ENCODE data around the gene C14orf119.
"Not testable (repeated sequence)": the region's sequence is repeated elsewhere in the genome, so short reads cannot be mapped to it uniquely, and the experiment has no call there.

C14orf119 gene

DNA sequence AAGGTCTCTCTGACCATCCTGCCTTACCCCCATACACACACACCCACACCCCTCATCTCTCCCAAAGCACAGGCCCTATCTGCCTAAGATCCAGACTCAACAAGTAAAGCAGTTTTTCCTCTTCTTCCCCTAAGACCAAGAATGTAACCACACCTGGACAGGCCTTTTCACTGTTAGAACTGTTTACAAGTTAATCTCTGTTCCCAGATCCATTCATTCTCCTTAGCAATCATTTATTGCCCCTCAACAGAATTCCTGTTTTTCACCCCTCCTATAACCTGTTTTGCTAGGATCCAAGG, 11.4 kb downstream of the C14orf119 start:
- Histone ChIP-seq H3K9me3 (ENCODE audit: insufficient read depth, low read depth, low read length) (0 out of 2 replicates have a peak, but pooled peaks cover 5% of the 10 kb centered on the region), H3K4me3 (ENCODE audit: low read length) (no peak overlapping the region), H3K27me3 (ENCODE audit: insufficient read depth, low read length) (peaks cover 11% of the 10 kb centered on the region), H3K27ac (ENCODE audit: low read length) (no peak overlapping the region), H3K4me1 (ENCODE audit: insufficient read depth, low read length) (peaks cover 13% of the 10 kb centered on the region; the same call in 1 of the 2 replicates), H3K36me3 (ENCODE audit: insufficient read depth, low read depth, low read length) (no peaks in the 10 kb centered on the region), H3K9ac (ENCODE audit: low read depth, low read length) (no peak overlapping the region)

DNA sequence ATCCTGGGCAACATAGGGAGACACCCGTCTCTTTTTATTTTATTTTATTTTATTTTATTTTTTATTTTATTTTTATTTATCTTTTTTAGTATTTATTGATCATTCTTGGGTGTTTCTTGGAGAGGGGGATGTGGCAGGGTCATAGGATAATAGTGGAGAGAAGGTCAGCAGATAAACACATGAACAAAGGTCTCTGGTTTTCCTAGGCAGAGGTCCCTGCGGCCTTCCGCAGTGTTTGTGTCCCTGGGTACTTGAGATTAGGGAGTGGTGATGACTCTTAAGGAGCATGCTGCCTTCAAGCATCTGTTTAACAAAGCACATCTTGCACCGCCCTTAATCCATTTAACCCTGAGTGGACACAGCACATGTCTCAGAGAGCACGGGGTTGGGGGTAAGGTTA, 12.3 kb downstream of the C14orf119 start:
- Histone ChIP-seq H3K27me3 (ENCODE audit: insufficient read depth, low read length) (peaks cover 19% of the 10 kb centered on the region), H3K4me1 (ENCODE audit: insufficient read depth, low read length) (peaks cover 13% of the 10 kb centered on the region; the same call in 1 of the 2 replicates)
- not testable (repeated sequence) for H3K27ac ChIP-seq (ENCODE audit: low read length); H3K36me3 ChIP-seq (ENCODE audit: insufficient read depth, low read depth, low read length); H3K9me3 ChIP-seq (ENCODE audit: insufficient read depth, low read depth, low read length); H3K4me3 ChIP-seq (ENCODE audit: low read length); H3K9ac ChIP-seq (ENCODE audit: low read depth, low read length)

DNA sequence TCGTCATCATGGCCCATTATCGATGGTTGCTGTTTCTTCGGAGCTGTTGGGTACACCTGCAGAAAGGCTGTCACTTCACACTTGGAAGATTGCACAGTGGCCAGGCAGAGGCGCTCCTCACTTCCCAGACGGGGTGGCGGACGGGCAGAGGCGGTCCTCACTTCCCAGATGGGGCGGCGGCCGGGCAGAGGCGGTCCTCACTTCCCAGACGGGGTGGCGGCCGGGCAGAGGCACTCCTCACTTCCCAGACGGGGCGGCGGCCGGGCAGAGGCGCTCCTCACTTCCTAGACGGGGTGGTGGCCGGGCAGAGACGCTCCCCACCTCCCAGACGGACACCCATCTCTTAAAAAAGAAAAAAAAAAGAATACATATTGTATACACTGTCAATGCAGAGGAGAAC, 12.9 kb downstream of the C14orf119 start:
- H3K4me1 ChIP-seq (ENCODE audit: insufficient read depth, low read length), result peaks cover 13% of the 10 kb centered on the region; the same call in 1 of the 2 replicates
- peaks cover 19% of the 10 kb centered on the region for H3K27me3 ChIP-seq (ENCODE audit: insufficient read depth, low read length)
- not testable (repeated sequence) for H3K4me3 ChIP-seq (ENCODE audit: low read length); H3K9ac ChIP-seq (ENCODE audit: low read depth, low read length); H3K27ac ChIP-seq (ENCODE audit: low read length); H3K36me3 ChIP-seq (ENCODE audit: insufficient read depth, low read depth, low read length); H3K9me3 ChIP-seq (ENCODE audit: insufficient read depth, low read depth, low read length)

DNA sequence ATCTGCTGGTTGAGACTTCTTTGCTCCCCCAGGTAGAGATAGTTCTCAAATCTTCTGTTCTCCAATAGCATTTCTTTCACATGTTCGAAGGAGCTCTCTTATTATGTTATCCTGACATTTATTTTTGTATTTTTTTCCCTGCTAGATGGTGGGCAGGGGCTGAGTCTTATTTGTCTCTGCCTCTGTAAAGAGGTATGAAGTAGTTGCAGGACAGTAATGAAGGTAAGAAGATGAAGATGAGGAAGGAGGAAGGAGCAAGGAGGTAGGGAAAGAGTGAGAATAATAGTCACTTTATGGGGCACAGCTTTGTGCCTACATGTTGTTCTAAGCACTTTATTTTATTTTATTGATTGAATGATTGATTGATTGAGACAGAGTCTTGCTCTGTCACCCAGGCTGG, 14.5 kb downstream of the C14orf119 start:
- peaks cover 16% of the 10 kb centered on the region; the same call in 1 of the 2 replicates for H3K4me1 ChIP-seq (ENCODE audit: insufficient read depth, low read length)
- peaks cover 25% of the 10 kb centered on the region for H3K27me3 ChIP-seq (ENCODE audit: insufficient read depth, low read length)
- no peak overlapping the region for H3K9ac ChIP-seq (ENCODE audit: low read depth, low read length)
- no peak overlapping the region for H3K27ac ChIP-seq (ENCODE audit: low read length)
- 0 out of 2 replicates have a peak, but pooled peaks cover 5% of the 10 kb centered on the region for H3K9me3 ChIP-seq (ENCODE audit: insufficient read depth, low read depth, low read length)
- H3K36me3 ChIP-seq (ENCODE audit: insufficient read depth, low read depth, low read length), result no peaks in the 10 kb centered on the region
- no peak overlapping the region for H3K4me3 ChIP-seq (ENCODE audit: low read length)

DNA sequence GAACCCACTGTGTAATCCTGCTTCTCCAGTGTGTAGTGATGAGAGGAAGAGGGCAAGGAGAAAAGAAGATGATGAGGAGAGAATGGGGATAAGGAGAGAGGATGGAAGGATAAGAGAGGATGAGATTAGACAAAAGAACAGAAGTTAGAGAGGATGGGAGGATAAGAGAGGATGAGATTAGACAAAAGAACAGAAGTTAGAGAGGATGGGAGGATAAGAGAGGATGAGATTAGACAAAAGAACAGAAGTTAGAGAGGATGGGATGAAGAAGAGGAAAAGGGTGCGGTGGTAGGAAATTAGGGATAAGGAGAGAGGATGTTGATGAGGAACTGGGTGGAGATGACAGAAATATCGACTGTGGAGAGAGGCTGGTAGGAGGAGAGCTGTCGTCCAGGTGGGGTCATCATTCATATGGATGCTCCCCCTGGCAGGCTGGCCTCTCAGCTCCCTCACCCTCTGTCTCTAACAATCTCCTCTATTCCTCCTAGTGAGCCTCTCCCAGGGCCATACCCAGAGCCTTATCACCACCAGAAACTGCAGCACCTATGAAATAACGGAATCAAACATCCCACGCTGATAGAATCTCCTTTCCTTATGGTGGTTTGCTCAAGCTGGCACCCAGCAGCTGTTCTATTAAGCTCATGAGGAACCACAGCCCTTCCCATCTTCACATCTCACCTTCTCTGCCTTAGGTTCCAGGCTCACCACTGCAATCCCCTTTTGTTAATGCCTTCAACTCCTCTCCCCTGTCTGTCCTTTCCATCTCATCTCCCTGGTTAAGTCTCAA, 15.5 kb downstream of the C14orf119 start:
- H3K27me3 ChIP-seq (ENCODE audit: insufficient read depth, low read length), result peaks cover 25% of the 10 kb centered on the region
- no peak overlapping the region for H3K4me3 ChIP-seq (ENCODE audit: low read length)
- no peak overlapping the region for H3K9ac ChIP-seq (ENCODE audit: low read depth, low read length)
- no peak overlapping the region for H3K27ac ChIP-seq (ENCODE audit: low read length)
- 0 out of 2 replicates have a peak, but pooled peaks cover 5% of the 10 kb centered on the region for H3K9me3 ChIP-seq (ENCODE audit: insufficient read depth, low read depth, low read length)
- H3K36me3 ChIP-seq (ENCODE audit: insufficient read depth, low read depth, low read length), result no peaks in the 10 kb centered on the region
- peaks cover 14% of the 10 kb centered on the region; the same call in 1 of the 2 replicates for H3K4me1 ChIP-seq (ENCODE audit: insufficient read depth, low read length)

DNA sequence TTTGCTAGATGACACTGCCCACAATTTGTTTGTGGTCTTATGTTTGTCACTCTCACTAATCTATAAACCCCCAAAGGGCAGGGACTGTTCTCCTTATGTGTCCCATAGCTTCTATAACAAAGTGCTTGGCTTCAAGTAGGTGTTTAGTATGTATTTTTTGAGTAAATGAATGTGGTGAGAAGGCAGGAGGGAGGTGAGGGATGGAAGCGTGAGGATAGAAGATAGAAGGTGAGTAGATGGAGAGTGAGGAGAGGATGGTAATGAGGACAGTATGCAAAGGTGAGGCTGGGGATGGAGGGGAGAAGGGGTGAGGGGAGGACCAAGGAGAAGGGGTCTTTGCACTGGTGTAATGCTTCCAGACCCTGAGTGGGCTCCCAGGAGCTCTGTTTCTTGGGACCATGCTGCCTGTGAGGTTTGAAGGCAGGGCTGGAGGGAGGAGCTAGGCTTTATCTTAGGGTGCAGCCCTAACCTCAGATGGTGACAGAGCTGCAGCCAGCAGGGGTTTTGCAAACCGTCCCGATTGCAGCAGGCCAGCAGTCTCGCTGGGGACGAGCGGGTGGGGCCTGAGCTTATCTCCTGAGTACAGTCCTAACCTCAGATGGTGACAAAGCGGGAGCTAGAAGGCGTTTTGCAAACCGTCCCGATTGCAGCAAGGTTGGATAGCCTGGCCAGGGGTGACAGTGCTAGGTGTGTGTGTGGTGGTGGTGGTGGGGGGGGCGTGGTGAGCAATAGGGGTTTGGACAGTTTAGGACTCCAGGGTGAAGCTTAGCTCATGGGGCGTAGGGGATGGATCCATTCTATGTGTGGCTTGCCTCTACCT, 17.3 kb downstream of the C14orf119 start:
- peaks cover 8% of the 10 kb centered on the region; the same call in 1 of the 2 replicates for H3K4me1 ChIP-seq (ENCODE audit: insufficient read depth, low read length)
- no peaks in the 10 kb centered on the region for H3K36me3 ChIP-seq (ENCODE audit: insufficient read depth, low read depth, low read length)
- no peak overlapping the region for H3K4me3 ChIP-seq (ENCODE audit: low read length)
- 0 out of 2 replicates have a peak, but pooled peaks cover 5% of the 10 kb centered on the region for H3K9me3 ChIP-seq (ENCODE audit: insufficient read depth, low read depth, low read length)
- H3K27ac ChIP-seq (ENCODE audit: low read length), result no peak overlapping the region
- H3K27me3 ChIP-seq (ENCODE audit: insufficient read depth, low read length), result peaks cover 25% of the 10 kb centered on the region
- H3K9ac ChIP-seq (ENCODE audit: low read depth, low read length), result no peak overlapping the region

DNA sequence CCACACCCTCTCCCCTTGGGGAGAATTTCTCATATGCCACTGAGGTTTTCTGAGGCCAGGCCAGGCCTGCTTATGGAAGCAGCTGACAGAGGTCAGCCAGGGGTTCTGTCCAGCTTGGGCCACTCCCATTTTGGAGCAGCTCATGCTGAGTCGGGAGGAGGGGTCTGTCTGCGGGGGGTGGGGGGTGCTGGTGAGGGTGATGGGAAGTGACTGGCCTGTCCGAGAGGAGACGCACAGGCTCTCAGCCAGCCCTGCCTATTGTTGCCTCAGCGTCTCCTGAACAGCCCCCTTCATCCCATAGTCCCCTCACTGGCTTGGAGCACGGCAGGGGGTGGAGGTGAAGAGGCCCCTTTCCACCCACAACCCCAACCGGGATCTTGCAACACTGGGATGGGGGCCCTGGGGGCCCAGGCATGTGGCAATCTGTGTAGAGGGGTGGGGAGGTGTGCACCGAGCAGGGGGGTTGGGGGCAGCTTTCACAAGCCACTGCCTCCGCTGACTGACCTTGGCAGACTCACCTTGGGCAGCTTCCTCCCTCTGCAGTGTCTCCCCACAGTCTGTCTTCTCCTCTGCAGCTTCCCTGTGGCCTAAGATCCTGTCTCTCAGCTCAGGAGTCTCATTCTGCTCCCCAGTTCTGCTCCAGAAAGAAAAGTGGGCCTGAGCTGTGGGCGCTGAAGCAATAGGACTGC, 18.3 kb downstream of the C14orf119 start:
- H3K9ac ChIP-seq (ENCODE audit: low read depth, low read length), result no peak overlapping the region
- no peak overlapping the region for H3K4me3 ChIP-seq (ENCODE audit: low read length)
- peaks cover 25% of the 10 kb centered on the region for H3K27me3 ChIP-seq (ENCODE audit: insufficient read depth, low read length)
- H3K4me1 ChIP-seq (ENCODE audit: insufficient read depth, low read length), result peaks cover 8% of the 10 kb centered on the region; the same call in 1 of the 2 replicates
- H3K9me3 ChIP-seq (ENCODE audit: insufficient read depth, low read depth, low read length), result 0 out of 2 replicates have a peak, but pooled peaks cover 4% of the 10 kb centered on the region
- no peaks in the 10 kb centered on the region for H3K36me3 ChIP-seq (ENCODE audit: insufficient read depth, low read depth, low read length)
- no peak overlapping the region for H3K27ac ChIP-seq (ENCODE audit: low read length)

DNA sequence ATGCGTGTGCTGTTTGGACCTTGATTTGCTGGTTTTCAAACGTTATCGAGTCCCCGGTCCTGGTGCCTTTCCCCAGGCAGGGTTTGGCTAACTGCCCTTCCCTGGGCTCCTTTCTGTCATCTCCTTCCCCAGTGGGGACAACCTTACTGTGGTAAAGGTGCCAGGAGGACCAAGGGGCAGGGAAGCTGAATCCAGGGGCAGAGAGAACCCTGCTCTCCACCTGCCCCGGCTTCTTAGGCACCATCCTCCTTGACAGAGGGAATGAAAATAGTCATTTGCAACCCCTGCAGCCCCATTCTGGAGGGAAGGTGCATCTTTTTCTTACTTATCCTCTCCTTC, 18.8 kb downstream of the C14orf119 start:
- H3K4me3 ChIP-seq (ENCODE audit: low read length), result no peak overlapping the region
- no peak overlapping the region for H3K9ac ChIP-seq (ENCODE audit: low read depth, low read length)
- no peaks in the 10 kb centered on the region for H3K9me3 ChIP-seq (ENCODE audit: insufficient read depth, low read depth, low read length)
- no peaks in the 10 kb centered on the region for H3K36me3 ChIP-seq (ENCODE audit: insufficient read depth, low read depth, low read length)
- H3K27me3 ChIP-seq (ENCODE audit: insufficient read depth, low read length), result peaks cover 25% of the 10 kb centered on the region
- H3K4me1 ChIP-seq (ENCODE audit: insufficient read depth, low read length), result peaks cover 8% of the 10 kb centered on the region; the same call in 1 of the 2 replicates
- no peak overlapping the region for H3K27ac ChIP-seq (ENCODE audit: low read length)

DNA sequence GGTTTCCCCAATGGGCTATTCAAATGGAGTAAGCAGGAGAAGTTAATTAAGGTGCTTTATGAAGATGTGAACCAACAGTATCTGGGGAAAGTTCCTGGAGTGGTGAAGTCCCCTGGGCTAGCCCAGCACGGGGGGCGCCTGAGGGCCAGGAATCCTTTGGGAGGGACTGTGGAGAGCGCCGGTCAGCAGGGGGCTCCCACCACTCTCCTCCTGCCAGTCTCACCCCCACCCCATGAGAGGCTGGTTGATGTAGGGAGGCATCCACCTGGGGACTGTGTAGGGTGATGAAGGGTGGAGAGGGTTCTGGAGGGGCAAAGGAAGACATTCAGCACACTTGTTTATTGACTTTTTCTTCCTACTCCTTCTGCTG, 19.3 kb downstream of the C14orf119 start:
- no peak overlapping the region for H3K27ac ChIP-seq (ENCODE audit: low read length)
- H3K9ac ChIP-seq (ENCODE audit: low read depth, low read length), result no peak overlapping the region
- peaks cover 8% of the 10 kb centered on the region; the same call in 1 of the 2 replicates for H3K4me1 ChIP-seq (ENCODE audit: insufficient read depth, low read length)

DNA sequence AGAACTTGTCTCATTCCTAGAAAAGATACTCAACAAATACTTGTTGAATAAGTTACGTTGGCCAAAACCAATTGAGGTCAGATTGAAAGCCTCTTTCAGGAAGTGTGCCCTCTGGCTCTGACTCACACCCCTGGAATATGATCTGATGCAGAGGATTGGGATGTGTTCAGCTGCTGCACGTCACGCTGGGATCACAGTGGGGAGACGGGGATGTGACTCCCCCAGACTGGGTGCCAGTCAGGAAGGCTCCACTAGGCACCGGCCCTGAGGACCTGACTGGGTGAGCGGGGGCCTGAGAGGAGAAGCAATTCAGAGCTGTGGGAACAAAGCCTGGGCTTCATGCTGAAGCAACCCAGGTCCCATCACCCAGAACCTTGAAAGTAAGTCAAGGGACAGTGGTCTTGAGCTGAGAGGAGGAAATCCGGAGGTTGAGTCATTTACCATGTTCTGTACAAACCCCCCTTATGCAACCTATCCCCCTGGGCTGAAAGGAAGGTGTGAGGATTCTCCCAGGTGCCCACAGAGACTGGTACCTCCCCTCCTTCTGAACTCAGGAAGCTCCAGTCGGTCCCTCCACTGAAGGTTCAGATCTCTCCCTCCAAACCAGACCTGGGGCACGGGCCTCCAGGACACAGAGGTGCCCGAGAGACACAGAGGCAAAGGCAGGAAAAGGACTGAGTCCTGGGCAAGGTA, 19.9 kb downstream of the C14orf119 start:
- Histone ChIP-seq H3K27ac (ENCODE audit: low read length) (no peak overlapping the region), H3K4me1 (ENCODE audit: insufficient read depth, low read length) (peaks cover 13% of the 10 kb centered on the region), H3K36me3 (ENCODE audit: insufficient read depth, low read depth, low read length) (no peaks in the 10 kb centered on the region), H3K9ac (ENCODE audit: low read depth, low read length) (no peak overlapping the region), H3K27me3 (ENCODE audit: insufficient read depth, low read length) (peaks cover 25% of the 10 kb centered on the region), H3K4me3 (ENCODE audit: low read length) (no peak overlapping the region), H3K9me3 (ENCODE audit: insufficient read depth, low read depth, low read length) (no peaks in the 10 kb centered on the region)

More for the DNA sequence above, 19.3 kb downstream of the C14orf119 start:
- Histone ChIP-seq H3K36me3 (ENCODE audit: insufficient read depth, low read depth, low read length) (no peaks in the 10 kb centered on the region), H3K9me3 (ENCODE audit: insufficient read depth, low read depth, low read length) (no peaks in the 10 kb centered on the region), H3K27me3 (ENCODE audit: insufficient read depth, low read length) (peaks cover 25% of the 10 kb centered on the region), H3K4me3 (ENCODE audit: low read length) (no peak overlapping the region)

DNA sequence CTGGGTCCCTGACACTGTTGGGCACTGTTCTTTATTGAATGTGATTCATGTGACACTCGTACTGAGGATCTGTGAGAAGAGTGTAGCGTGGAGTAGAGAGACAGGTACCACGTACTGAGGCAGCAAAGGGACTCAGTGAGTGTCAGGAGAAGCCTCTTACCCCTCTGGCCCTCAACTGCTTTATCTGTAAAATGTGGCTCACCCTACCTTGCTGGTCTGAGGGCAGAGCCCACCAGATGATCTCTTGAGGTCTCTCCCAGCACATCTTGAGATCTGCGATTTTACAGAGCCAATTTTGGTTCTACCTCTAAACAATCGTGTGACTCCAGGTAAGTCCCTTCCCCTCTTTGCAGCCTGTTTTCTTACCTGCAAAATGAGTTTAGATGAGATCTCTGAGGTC, 20.6 kb downstream of the C14orf119 start:
- H3K4me1 ChIP-seq (ENCODE audit: insufficient read depth, low read length), result peaks cover 17% of the 10 kb centered on the region
- no peak overlapping the region for H3K9ac ChIP-seq (ENCODE audit: low read depth, low read length)
- peaks cover 19% of the 10 kb centered on the region for H3K27me3 ChIP-seq (ENCODE audit: insufficient read depth, low read length)
- no peak overlapping the region for H3K4me3 ChIP-seq (ENCODE audit: low read length)
- no peaks in the 10 kb centered on the region for H3K36me3 ChIP-seq (ENCODE audit: insufficient read depth, low read depth, low read length)
- H3K9me3 ChIP-seq (ENCODE audit: insufficient read depth, low read depth, low read length), result no peaks in the 10 kb centered on the region
- no peak overlapping the region for H3K27ac ChIP-seq (ENCODE audit: low read length)
